ENCODE data around the gene MORF4L1.

The MORF4L1 gene, protein sequence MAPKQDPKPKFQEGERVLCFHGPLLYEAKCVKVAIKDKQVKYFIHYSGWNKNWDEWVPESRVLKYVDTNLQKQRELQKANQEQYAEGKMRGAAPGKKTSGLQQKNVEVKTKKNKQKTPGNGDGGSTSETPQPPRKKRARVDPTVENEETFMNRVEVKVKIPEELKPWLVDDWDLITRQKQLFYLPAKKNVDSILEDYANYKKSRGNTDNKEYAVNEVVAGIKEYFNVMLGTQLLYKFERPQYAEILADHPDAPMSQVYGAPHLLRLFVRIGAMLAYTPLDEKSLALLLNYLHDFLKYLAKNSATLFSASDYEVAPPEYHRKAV

DNA sequence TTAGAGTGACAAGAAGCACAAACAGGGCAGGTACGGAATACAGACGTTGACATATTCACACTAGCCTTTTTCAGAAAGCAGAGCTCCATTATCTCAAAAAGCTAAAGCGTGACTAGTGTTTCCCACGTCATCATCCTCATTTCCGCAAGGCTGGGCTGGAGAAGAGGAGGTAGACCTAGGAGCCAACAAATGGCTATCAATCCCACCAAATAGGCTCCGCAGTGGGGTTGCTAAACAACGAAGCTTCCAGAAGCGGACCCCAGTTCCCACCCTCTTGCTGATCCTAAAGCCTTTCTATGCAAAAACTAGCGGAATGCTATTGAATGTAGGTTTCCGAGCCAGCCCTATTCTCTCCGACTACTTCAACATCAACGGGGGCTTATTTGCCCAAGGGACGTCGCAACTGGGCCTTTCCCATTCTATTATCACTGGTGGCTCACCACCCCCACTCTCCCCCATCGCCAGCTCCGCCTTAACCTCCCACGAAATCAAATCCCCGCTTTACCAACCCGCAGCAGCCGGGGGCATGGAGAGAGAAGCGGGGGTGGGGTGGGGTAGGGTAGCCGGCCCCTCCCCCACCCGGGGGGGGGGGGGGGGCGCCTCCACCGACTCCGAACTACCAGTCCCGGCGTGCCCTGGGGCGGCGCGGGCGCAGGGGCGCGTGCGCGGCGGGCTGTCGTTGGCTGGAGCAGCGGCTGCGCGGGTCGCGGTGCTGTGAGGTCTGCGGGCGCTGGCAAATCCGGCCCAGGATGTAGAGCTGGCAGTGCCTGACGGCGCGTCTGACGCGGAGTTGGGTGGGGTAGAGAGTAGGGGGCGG lies at the start of gene MORF4L1:
Gene MORF4L1 (plus strand): TSS at position 736 of the 817 bp plus-strand sequence. CDS start 128 bp downstream, outside the sequence.
- H3K27me3 ChIP-seq (ENCODE audit: insufficient read depth, low read depth, severe bottlenecking): no peaks in the 10 kb centered on the region
- DNase-seq: peak; percentile 97
- peak within 1 kb of the TSS; percentile 95 for H3K4me3 ChIP-seq (ENCODE audit: low read depth, low read length)
- H3K9me3 ChIP-seq (ENCODE audit: severe bottlenecking): no peaks in the 10 kb centered on the region
- H3K36me3 ChIP-seq: peaks cover 5% of the 10 kb centered on the region
- TF ChIP-seq, protein P1, sequence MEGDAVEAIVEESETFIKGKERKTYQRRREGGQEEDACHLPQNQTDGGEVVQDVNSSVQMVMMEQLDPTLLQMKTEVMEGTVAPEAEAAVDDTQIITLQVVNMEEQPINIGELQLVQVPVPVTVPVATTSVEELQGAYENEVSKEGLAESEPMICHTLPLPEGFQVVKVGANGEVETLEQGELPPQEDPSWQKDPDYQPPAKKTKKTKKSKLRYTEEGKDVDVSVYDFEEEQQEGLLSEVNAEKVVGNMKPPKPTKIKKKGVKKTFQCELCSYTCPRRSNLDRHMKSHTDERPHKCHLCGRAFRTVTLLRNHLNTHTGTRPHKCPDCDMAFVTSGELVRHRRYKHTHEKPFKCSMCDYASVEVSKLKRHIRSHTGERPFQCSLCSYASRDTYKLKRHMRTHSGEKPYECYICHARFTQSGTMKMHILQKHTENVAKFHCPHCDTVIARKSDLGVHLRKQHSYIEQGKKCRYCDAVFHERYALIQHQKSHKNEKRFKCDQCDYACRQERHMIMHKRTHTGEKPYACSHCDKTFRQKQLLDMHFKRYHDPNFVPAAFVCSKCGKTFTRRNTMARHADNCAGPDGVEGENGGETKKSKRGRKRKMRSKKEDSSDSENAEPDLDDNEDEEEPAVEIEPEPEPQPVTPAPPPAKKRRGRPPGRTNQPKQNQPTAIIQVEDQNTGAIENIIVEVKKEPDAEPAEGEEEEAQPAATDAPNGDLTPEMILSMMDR (IDR thresholded peaks at IDR 0.05; ENCODE audit: low read depth, low read length): no peak
- H3K27ac ChIP-seq: peak within 1 kb of the TSS; percentile 100

DNA sequence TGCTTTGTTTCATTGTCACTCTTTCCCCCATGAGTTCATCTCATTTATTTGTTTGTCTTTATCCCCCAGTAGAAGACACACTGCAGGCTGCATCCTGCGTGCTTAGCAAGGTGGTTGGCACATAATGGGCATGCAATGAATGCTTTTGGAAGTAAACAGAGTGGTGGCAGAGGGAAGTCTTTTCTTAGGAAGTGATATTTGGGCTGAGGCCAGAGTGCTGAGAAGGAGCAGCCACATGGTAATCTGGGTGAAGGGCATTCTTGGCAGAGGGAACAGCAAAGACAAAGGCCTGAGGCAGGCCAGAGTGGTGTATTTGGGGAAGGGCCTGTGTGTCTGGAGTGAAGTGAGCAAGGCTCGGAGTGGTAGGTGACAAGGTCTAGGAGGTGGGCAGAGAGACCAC lies 43.8 kb upstream of the MORF4L1 start:
- no peak for DNase-seq
- Histone ChIP-seq H3K9me3 (ENCODE audit: severe bottlenecking) (no peaks in the 10 kb centered on the region), H3K4me3 (ENCODE audit: low read depth, low read length) (no peak overlapping the region), H3K27ac (no peak overlapping the region), H3K36me3 (no peaks in the 10 kb centered on the region), H3K27me3 (ENCODE audit: insufficient read depth, low read depth, severe bottlenecking) (no peaks in the 10 kb centered on the region)
- TF ChIP-seq, protein P1 (IDR thresholded peaks at IDR 0.05; ENCODE audit: low read depth, low read length): no peak

DNA sequence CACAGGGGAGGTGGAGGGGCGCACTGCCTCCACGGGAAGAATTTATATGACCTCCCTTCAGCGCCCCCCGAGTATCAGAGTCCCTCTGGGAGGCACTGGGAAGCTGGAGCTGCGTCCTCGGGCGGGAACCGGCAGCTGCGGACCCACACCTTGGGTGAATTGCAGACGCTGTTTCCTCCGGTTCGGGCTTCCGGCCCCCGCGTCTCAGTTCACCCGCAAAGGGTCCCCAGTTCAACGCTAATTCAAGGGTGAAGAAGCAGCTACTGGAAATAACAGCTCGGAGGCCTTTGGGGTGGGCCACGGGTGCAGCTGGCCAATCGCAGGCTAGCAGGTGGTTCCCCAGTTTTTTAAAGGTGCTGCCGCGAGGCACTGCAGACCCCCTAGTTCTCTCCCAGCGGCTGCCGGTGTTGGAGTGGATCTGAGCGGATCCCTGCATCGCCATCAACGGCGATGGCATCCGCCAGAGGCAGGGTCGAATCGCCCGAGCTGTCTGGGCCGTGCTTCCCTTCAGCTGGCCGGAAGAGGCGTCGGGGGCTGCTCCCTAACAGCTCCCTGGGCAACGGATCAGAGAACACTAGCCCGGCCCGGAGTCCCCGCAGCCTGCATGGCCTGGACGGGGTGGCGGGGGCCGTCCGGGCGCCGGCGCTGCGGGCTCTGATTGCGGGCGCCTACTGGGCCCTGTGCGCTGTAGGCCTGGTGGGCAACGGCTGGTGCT lies 42.0 kb upstream of the MORF4L1 start:
- TF ChIP-seq, protein P1 (IDR thresholded peaks at IDR 0.05; ENCODE audit: low read depth, low read length): no peak
- no peaks in the 10 kb centered on the region for H3K27me3 ChIP-seq (ENCODE audit: insufficient read depth, low read depth, severe bottlenecking)
- no peak overlapping the region for H3K4me3 ChIP-seq (ENCODE audit: low read depth, low read length)
- H3K9me3 ChIP-seq (ENCODE audit: severe bottlenecking): no peaks in the 10 kb centered on the region
- no peak for DNase-seq
- no peak overlapping the region for H3K27ac ChIP-seq
- H3K36me3 ChIP-seq: no peaks in the 10 kb centered on the region

DNA sequence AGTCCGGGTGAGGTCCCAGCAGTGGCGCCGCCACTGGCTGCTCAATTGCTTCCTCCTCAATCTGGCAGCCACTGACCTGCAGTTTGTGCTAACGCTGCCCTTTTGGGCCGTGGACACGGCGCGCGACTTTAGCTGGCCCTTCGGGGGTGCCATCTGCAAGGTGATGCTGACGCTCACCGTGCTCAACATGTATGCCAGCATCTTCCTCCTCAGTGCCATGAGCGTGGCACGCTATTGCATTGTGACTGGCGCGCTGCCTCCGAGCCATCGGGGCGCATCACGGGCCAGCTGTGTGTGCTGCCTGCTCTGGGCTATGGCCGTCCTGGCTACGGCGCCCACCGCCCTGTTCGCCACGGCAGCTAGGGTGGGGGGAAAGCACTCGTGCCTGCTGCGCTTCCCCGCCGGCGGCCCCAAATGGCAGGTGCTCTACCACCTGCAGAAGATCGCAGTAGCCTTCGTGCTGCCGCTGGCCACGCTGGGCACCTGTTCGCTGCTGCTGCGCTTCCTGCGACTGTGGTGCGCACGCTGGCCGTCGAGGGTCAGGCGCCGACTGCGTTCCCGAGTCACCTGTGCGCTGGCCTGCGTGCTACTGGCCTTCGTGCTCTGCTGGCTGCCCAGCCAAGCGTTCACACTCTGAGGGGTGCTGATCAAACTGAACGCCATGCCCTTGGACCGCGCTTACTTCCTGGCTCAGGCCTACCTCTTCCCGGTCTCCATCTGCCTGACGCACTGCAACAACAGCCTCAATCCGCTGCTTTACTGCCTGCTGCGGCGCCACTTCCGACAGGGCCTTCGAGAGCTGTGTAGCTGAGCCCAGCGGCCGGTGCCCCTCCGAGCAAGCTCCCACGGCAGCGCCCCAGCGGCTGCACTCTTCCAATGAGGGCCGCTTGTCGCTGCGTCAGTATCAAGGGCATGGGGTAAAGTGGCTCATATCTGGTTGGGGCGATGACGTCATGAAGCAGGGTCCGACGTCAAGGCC lies 41.2 kb upstream of the MORF4L1 start:
- Histone ChIP-seq H3K4me3 (ENCODE audit: low read depth, low read length) (no peak overlapping the region), H3K36me3 (no peaks in the 10 kb centered on the region), H3K9me3 (ENCODE audit: severe bottlenecking) (no peaks in the 10 kb centered on the region), H3K27ac (no peak overlapping the region), H3K27me3 (ENCODE audit: insufficient read depth, low read depth, severe bottlenecking) (no peaks in the 10 kb centered on the region)
- TF ChIP-seq, protein P1 (IDR thresholded peaks at IDR 0.05; ENCODE audit: low read depth, low read length): no peak
- DNase-seq: no peak

DNA sequence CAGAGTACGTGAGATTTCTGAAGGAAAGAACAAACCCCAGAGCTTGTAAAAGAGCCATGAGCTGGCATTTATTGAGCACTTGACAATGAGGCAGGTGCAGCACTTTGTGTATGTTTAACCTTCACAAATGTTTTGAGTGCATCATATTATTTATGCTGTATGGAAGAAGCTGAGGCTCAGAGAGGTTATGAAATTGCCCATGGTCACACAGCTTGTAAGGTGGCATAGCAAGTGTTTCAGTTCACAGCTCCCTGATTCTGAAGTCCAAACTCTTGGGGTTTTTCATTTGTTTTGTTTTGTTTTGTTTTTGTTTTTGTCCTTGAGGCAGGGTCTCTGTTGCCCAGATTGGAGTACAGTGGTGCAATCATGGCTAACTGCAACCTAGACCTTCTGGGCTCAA lies 36.4 kb upstream of the MORF4L1 start:
- H3K27ac ChIP-seq: no peak overlapping the region
- H3K4me3 ChIP-seq (ENCODE audit: low read depth, low read length): no peak overlapping the region
- no peak for DNase-seq
- no peaks in the 10 kb centered on the region for H3K9me3 ChIP-seq (ENCODE audit: severe bottlenecking)
- H3K27me3 ChIP-seq (ENCODE audit: insufficient read depth, low read depth, severe bottlenecking): no peaks in the 10 kb centered on the region
- TF ChIP-seq, protein P1 (IDR thresholded peaks at IDR 0.05; ENCODE audit: low read depth, low read length): no peak
- H3K36me3 ChIP-seq: no peaks in the 10 kb centered on the region

Measured in WERI-Rb-1 (cell line).